Smooth muscle cell of the umbilical artery (primary cell): Measurements from ENCODE around the gene KCNJ16. TPM values are rescaled to one million over a fixed set of nuclear protein-coding genes. Genes with fewer than 3 reads are reported as not detected.

Experiments used
- total RNA-seq: library from RNA; depleted of rRNA; stranded (reverse); fragments of >200 nt; gene quantifications from 2 replicates; pipeline ENCODE4 v1.2.3, GENCODE V29; 2014

Gene KCNJ16
- total RNA-seq = not detected in 2 replicates

DNA sequence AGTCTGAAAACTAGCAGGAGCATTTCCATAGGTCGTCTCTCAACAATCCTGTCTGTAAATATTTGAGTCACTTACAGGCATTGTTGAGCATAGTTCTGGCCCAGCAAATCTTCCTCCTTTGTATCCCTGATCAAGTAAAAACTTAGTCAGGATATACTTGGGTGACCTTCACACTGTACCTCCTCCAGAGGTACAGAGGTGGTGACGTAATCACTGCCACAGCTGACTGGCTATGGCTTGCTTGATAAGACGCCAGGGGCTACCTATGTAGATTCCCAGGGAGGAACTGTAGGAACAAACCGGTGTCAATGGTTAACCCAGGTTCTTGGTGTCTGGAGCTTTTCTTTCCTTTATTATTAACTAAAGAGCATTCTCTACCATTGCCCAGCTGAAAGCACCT lies at the start of gene KCNJ16:
KCNJ16 (plus strand) TSS at position 270 of the 400 bp plus-strand sequence. CDS start 56,863 bp downstream, outside the sequence.

GRCh38 chr17:70168977-70169708 lies 94.1 kb downstream of the KCNJ16 start, which contains the start of gene KCNJ2:
Gene KCNJ2, plus strand, starts transcription at chr17:70169532. Its CDS starts 5,508 bp downstream, at chr17:70175040.

Other genes with a start within 250 kb of the KCNJ16 start
- 0.59 and 0.92 TPM in 2 replicates for gene KCNJ2, start 94.3 kb downstream of the KCNJ16 start, total RNA-seq